ENCODE data around the gene HAAO. TPM values are rescaled to one million over a fixed set of nuclear protein-coding genes. Genes with fewer than 3 reads are reported as not detected.
A peak's percentile ranks its signal among the peaks of the same experiment; 100 is the strongest.

HAAO gene
- total and polyA plus RNA-seq, 5 donors, result 3.5 to 5.9 (median 4.6) TPM

DNA sequence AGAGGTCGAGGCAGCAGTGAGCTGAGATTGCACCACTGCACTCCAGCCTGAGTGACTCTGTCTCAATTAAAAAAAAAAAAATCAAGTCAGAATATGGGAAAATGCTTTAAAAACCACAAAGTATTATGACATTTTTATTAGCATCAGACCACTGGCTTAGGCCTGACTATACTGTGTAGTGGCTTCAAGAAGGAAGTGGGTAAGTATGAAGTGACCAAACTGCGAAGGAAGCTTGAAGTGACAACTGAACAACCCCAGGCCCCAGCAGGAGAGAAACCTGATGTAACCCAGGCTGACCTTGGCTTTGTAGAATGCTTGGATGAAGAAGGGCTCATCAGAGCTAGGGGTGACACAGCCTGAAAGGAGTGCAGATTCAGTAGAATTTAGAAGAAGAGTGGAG, 21.4 kb upstream of the HAAO start:
- no peak overlapping the region for H3K4me3 ChIP-seq (ENCODE audit: low read length)
- no peaks in the 10 kb centered on the region for H3K9me3 ChIP-seq (ENCODE audit: control insufficient read depth, low read length)
- H3K27ac ChIP-seq (ENCODE audit: low read length), result no peak overlapping the region
- WGBS, result 91% methylated on average over 2 of the region's 2 CpGs
- H3K4me1 ChIP-seq (ENCODE audit: control insufficient read depth, insufficient read depth, low read length), result peaks cover 4% of the 10 kb centered on the region
- intact Hi-C loops (cut with DNase I), result no loop called here
- ATAC-seq (no peak), DNase-seq (no peak)
- H3K27me3 ChIP-seq (ENCODE audit: control insufficient read depth, insufficient read depth), result no peaks in the 10 kb centered on the region

DNA sequence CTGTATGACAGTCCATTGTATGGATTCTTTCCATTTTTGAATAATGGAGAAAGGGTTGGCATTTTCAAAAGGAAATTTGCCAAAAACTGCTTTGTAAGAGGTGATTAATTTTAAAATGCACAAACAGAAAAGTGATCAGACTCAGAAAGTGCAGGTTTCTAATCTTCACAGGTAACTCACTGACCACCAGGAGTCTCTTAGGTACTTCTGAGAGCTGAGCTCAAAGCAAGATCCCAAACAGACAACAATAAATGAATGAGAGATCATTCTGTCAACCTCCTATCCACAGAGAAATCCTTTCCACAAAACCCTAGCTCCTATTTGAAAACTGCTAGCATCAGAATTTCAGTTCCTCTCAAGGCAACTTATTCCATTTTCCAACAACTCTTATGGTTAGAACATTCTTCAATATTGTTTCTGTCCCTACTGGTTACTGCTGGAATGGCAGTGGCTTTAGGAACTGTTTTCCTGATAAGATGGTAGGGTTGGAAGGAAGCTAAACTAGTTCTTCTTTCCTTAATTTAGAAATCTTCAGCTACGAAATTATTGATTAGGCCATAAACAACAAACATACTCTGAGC, 20.6 kb upstream of the HAAO start:
- ATAC-seq (no peak), DNase-seq (no peak)
- no peaks in the 10 kb centered on the region for H3K9me3 ChIP-seq (ENCODE audit: control insufficient read depth, low read length)
- H3K27ac ChIP-seq (ENCODE audit: low read length), result no peak overlapping the region
- no peaks in the 10 kb centered on the region for H3K27me3 ChIP-seq (ENCODE audit: control insufficient read depth, insufficient read depth)
- H3K4me3 ChIP-seq (ENCODE audit: low read length), result no peak overlapping the region
- WGBS, result 40% methylated on average over 1 of the region's 1 CpG
- intact Hi-C loops (cut with DNase I), result no loop called here
- H3K4me1 ChIP-seq (ENCODE audit: control insufficient read depth, insufficient read depth, low read length), result peaks cover 4% of the 10 kb centered on the region

- H3K9me3 ChIP-seq (ENCODE audit: control insufficient read depth, low read length), result no peaks in the 10 kb centered on the region
- H3K27ac ChIP-seq (ENCODE audit: low read length), result peak overlapping the region; percentile 93
- DNase-seq (peak; percentile 72 to 87 (median 86)), ATAC-seq (peak; percentile 14 to 45)
- peak overlapping the region; percentile 60 for H3K4me3 ChIP-seq (ENCODE audit: low read length)
- intact Hi-C loops (cut with DNase I), result no loop called here
- WGBS, result 1% methylated on average over 51 of the region's 51 CpGs
- no peaks in the 10 kb centered on the region for H3K27me3 ChIP-seq (ENCODE audit: control insufficient read depth, insufficient read depth)
- peaks cover 4% of the 10 kb centered on the region for H3K4me1 ChIP-seq (ENCODE audit: control insufficient read depth, insufficient read depth, low read length)
These were observed 18.8 kb upstream of the HAAO start for GRCh38 chr2:42810971-42811811.

DNA sequence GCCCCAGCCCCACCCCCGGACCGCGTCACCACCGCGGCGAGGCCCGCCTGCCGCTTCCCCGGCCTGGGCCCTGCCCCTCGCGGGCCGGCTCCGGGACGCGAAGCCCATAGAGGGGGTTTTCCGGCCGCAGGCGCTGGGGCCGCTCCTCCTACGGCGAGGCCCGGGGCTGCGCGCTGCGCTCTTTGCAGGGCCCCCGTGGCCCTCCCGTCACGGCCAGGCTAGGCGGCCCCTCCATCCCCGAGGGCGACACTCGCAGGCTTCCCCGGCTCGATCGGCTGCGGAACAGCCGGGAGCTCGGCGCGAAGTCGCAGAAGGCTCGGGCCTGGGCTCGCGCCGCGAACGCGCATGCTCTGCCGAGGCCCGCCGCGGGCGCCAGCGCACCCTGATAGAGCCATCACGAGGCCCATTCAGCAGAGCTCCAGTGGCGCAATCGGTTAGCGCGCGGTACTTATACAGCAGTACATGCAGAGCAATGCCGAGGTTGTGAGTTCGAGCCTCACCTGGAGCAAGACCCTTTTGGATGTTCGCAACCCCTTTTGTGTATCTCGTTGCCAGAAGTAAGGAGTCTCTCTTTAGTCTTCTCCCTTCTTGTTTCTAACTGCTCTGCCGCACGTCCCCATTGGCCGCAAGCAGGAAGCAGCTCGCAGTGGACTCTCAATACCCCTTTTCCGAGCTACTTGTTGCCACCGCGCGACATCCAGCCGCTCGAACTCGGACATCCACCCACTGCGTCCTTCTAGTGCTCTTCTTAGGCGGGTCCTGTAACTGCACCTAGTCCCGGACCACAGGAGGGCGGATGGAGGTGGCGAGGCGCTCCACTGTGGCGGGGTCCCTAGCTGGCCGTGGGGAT, 18.0 kb upstream of the HAAO start:
- peaks cover 4% of the 10 kb centered on the region for H3K4me1 ChIP-seq (ENCODE audit: control insufficient read depth, insufficient read depth, low read length)
- H3K27me3 ChIP-seq (ENCODE audit: control insufficient read depth, insufficient read depth), result no peaks in the 10 kb centered on the region
- DNase-seq, result peak; percentile 94 to 98 (median 97)
- peak; percentile 93 to 94 for ATAC-seq
- peak overlapping the region; percentile 93 for H3K27ac ChIP-seq (ENCODE audit: low read length)
- WGBS, result under 1% methylated on average over 83 of the region's 83 CpGs
- intact Hi-C loops (cut with DNase I), result no loop called here
- H3K9me3 ChIP-seq (ENCODE audit: control insufficient read depth, low read length), result no peaks in the 10 kb centered on the region
- H3K4me3 ChIP-seq (ENCODE audit: low read length), result peak overlapping the region; percentile 60

DNA sequence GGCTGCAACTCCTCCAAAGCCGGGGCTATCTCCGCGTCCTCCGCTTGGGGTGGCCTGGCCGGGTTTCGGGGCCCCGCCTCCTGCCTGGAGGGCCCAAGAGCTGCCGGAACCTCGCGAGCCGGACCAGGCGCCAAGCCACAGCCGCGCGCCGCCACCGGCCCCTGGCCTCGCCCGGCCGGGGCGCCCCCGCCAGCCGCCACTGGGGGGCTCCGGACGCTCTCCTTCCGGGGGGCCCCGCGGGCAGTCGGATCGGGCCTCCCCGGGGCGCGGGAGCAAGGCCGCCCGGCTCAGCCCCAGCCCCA, 17.4 kb upstream of the HAAO start:
- peak; percentile 90 to 96 (median 95) for DNase-seq
- WGBS, result under 1% methylated on average over 35 of the region's 35 CpGs
- Histone ChIP-seq H3K4me3 (ENCODE audit: low read length) (peak overlapping the region; percentile 43), H3K27ac (ENCODE audit: low read length) (peak overlapping the region; percentile 95), H3K9me3 (ENCODE audit: control insufficient read depth, low read length) (no peaks in the 10 kb centered on the region), H3K4me1 (ENCODE audit: control insufficient read depth, insufficient read depth, low read length) (peaks cover 4% of the 10 kb centered on the region), H3K27me3 (ENCODE audit: control insufficient read depth, insufficient read depth) (no peaks in the 10 kb centered on the region)
- ATAC-seq, result peak; percentile 60 to 77
- intact Hi-C loops (cut with DNase I), result no loop called here

GRCh38 chr2:42809131-42809818, 16.9 kb upstream of the HAAO start:
- intact Hi-C loops (cut with DNase I), result no loop called here
- Histone ChIP-seq H3K4me1 (ENCODE audit: control insufficient read depth, insufficient read depth, low read length) (peaks cover 4% of the 10 kb centered on the region), H3K9me3 (ENCODE audit: control insufficient read depth, low read length) (no peaks in the 10 kb centered on the region), H3K27ac (ENCODE audit: low read length) (peak overlapping the region; percentile 95), H3K27me3 (ENCODE audit: control insufficient read depth, insufficient read depth) (no peaks in the 10 kb centered on the region), H3K4me3 (ENCODE audit: low read length) (peak overlapping the region; percentile 43)
- 37% methylated on average over 10 of the region's 10 CpGs for WGBS
- DNase-seq, result no peak
- ATAC-seq, result no peak

- ATAC-seq (no peak), DNase-seq (no peak)
- intact Hi-C loops (cut with DNase I), result no loop called here
- no peaks in the 10 kb centered on the region for H3K27me3 ChIP-seq (ENCODE audit: control insufficient read depth, insufficient read depth)
- H3K4me3 ChIP-seq (ENCODE audit: low read length), result no peak overlapping the region
- peaks cover 4% of the 10 kb centered on the region for H3K4me1 ChIP-seq (ENCODE audit: control insufficient read depth, insufficient read depth, low read length)
- H3K27ac ChIP-seq (ENCODE audit: low read length), result no peak overlapping the region
- H3K9me3 ChIP-seq (ENCODE audit: control insufficient read depth, low read length), result no peaks in the 10 kb centered on the region
- WGBS, result 94% methylated on average over 5 of the region's 5 CpGs
These were observed 15.9 kb upstream of the HAAO start for GRCh38 chr2:42808301-42808700.

GRCh38 chr2:42806786-42807185, 14.4 kb upstream of the HAAO start:
- H3K4me1 ChIP-seq (ENCODE audit: control insufficient read depth, insufficient read depth, low read length), result peaks cover 4% of the 10 kb centered on the region
- intact Hi-C loops (cut with DNase I), result no loop called here
- no peak overlapping the region for H3K27ac ChIP-seq (ENCODE audit: low read length)
- DNase-seq (no peak), ATAC-seq (no peak)
- H3K4me3 ChIP-seq (ENCODE audit: low read length), result no peak overlapping the region
- no peaks in the 10 kb centered on the region for H3K27me3 ChIP-seq (ENCODE audit: control insufficient read depth, insufficient read depth)
- no peaks in the 10 kb centered on the region for H3K9me3 ChIP-seq (ENCODE audit: control insufficient read depth, low read length)
- 88% methylated on average over 6 of the region's 6 CpGs for WGBS

- H3K27ac ChIP-seq (ENCODE audit: low read length), result no peak overlapping the region
These were observed 12.5 kb upstream of the HAAO start for GRCh38 chr2:42804891-42805290.

DNA sequence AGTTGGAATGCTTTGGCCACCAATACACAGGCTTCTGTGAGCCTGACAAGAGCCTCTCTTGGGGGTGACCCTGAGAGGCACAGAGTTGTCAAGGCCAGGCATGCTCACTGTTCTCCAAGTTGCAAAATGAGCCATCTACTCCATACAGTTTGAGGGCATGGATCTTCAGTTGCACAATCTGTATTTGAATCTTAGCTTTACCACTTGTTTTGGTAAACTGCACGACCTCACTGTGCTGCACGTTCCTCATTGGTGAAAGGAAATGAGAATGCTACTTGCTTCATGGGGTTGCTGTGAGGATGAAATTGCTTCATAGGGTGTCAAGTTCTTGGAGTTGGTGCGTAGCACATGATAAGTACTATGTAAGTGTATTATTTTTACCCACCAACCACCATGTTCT, 12.0 kb upstream of the HAAO start:
- DNase-seq (no peak), ATAC-seq (no peak)
- H3K27me3 ChIP-seq (ENCODE audit: control insufficient read depth, insufficient read depth), result no peaks in the 10 kb centered on the region
- no peak overlapping the region for H3K4me3 ChIP-seq (ENCODE audit: low read length)
- no peak overlapping the region for H3K27ac ChIP-seq (ENCODE audit: low read length)
- WGBS, result 66% methylated on average over 3 of the region's 3 CpGs
- H3K9me3 ChIP-seq (ENCODE audit: control insufficient read depth, low read length), result no peaks in the 10 kb centered on the region
- intact Hi-C loops (cut with DNase I), result no loop called here
- peaks cover 7% of the 10 kb centered on the region for H3K4me1 ChIP-seq (ENCODE audit: control insufficient read depth, insufficient read depth, low read length)

More at GRCh38 chr2:42804891-42805290, 12.5 kb upstream of the HAAO start:
- 71% methylated on average over 5 of the region's 5 CpGs for WGBS
- Histone ChIP-seq H3K9me3 (ENCODE audit: control insufficient read depth, low read length) (no peaks in the 10 kb centered on the region), H3K4me3 (ENCODE audit: low read length) (no peak overlapping the region), H3K27me3 (ENCODE audit: control insufficient read depth, insufficient read depth) (no peaks in the 10 kb centered on the region), H3K4me1 (ENCODE audit: control insufficient read depth, insufficient read depth, low read length) (peaks cover 7% of the 10 kb centered on the region)
- DNase-seq (no peak), ATAC-seq (no peak)
- intact Hi-C loops (cut with DNase I), result no loop called here
